MM.1S (cell line): ENCODE results near the gene BLOC1S2.

Source experiments
- DNase-seq: peaks from one replicate; pipeline ENCODE4 v3.0.0-alpha.2; 2015
- H2AFZ ChIP-seq: fragments of 300-600 bp; sonication (generic); 2 replicates; pipeline ENCODE4 v1.6.0; 2016; ENCODE audit warnings: antibody characterized with exemption, low read length
- H3F3A ChIP-seq: fragments of 300-600 bp; sonication (generic); 2 replicates; pipeline ENCODE4 v1.6.1; 2016; ENCODE audit warnings: mild to moderate bottlenecking, antibody characterized with exemption, low read length, moderate library complexity, mixed read lengths; ENCODE audit not compliant: insufficient read depth
- H3K27ac ChIP-seq: fragments of 300-600 bp; sonication (generic); 2 replicates; pipeline ENCODE4 v1.5.1; 2016; ENCODE audit warnings: mild to moderate bottlenecking, low read length
- H3K27me3 ChIP-seq: fragments of 300-600 bp; sonication (generic); replicated peaks from 2 replicates; pipeline ENCODE4 v1.6.0; 2016; ENCODE audit warnings: low read length; ENCODE audit not compliant: insufficient read depth
- H3K36me3 ChIP-seq: fragments of 300-600 bp; sonication (generic); replicated peaks from 2 replicates; pipeline ENCODE4 v1.6.1; 2016; ENCODE audit warnings: mild to moderate bottlenecking, low read length, mixed read lengths; ENCODE audit not compliant: insufficient read depth
- H3K4me1 ChIP-seq: fragments of 300-600 bp; sonication (generic); 2 replicates; pipeline ENCODE4 v1.6.1; 2016; ENCODE audit warnings: low read length, mixed read lengths
- H3K4me2 ChIP-seq: fragments of 300-600 bp; sonication (generic); 2 replicates; pipeline ENCODE4 v1.6.0; 2016; ENCODE audit warnings: low read depth, low read length
- H3K4me3 ChIP-seq: fragments of 300-600 bp; sonication (generic); 2 replicates; pipeline ENCODE4 v1.5.1; 2016; ENCODE audit warnings: low read length, mixed read lengths
- H3K79me2 ChIP-seq: fragments of 300-600 bp; sonication (generic); 2 replicates; pipeline ENCODE4 v1.6.1; 2016; ENCODE audit warnings: mixed run types, low read length, mixed read lengths
- H3K9ac ChIP-seq: fragments of 300-600 bp; sonication (generic); 2 replicates; pipeline ENCODE4 v1.6.1; 2016; ENCODE audit warnings: low read length, mixed read lengths
- H3K9me2 ChIP-seq: fragments of 300-600 bp; sonication (generic); replicated peaks from 2 replicates; pipeline ENCODE4 v1.6.1; 2016; ENCODE audit warnings: mild to moderate bottlenecking, low read length, mixed read lengths; ENCODE audit not compliant: insufficient read depth
- H3K9me3 ChIP-seq: fragments of 300-600 bp; sonication (generic); replicated peaks from 2 replicates; pipeline ENCODE4 v1.6.1; 2016; ENCODE audit warnings: mild to moderate bottlenecking, low read length, mixed read lengths; ENCODE audit not compliant: insufficient read depth
- H4K20me1 ChIP-seq: fragments of 300-600 bp; sonication (generic); 2 replicates; pipeline ENCODE4 v1.6.1; 2016; ENCODE audit warnings: mild to moderate bottlenecking, low read length, moderate library complexity, mixed read lengths; ENCODE audit not compliant: insufficient read depth
- CTCF ChIP-seq: fragments of 300-600 bp; sonication (generic); IDR thresholded peaks from 2 replicates; pipeline ENCODE4 v1.5.1; 2016; ENCODE audit warnings: antibody characterized with exemption, low read length, mixed read lengths
- EZH2 ChIP-seq: fragments of 300-600 bp; sonication (generic); optimal IDR thresholded peaks from 2 replicates; pipeline ENCODE3; 2017; ENCODE audit warnings: low read depth, mild to moderate bottlenecking, antibody characterized with exemption, low read length, mixed read lengths
- EZH2phosphoT487 ChIP-seq: fragments of 300-600 bp; sonication (generic); IDR thresholded peaks from 2 replicates; pipeline ENCODE4 v1.6.1; 2018; ENCODE audit warnings: antibody characterized with exemption, low read length

BLOC1S2 gene

GRCh38 chr10:100229819-100230422, 56.6 kb downstream of the BLOC1S2 start:
- Histone ChIP-seq H3K9me3 (no peaks in the 10 kb centered on the region), H2AFZ (peak overlapping the region; percentile 98), H3K79me2 (peaks cover 34% of the 10 kb centered on the region), H3K27ac (no peak overlapping the region; the same call in 1 of the 2 replicates), H3K9me2 (no peaks in the 10 kb centered on the region), H3K9ac (peak overlapping the region; percentile 81; the same call in 1 of the 2 replicates), H3K36me3 (no peaks in the 10 kb centered on the region; the same call in 1 of the 2 replicates), H3K4me3 (peak overlapping the region; percentile 96), H3K4me1 (no peaks in the 10 kb centered on the region), H3K4me2 (peak overlapping the region; percentile 72), H3K27me3 (no peaks in the 10 kb centered on the region), H3F3A (no peaks in the 10 kb centered on the region; the same call in 1 of the 2 replicates), H4K20me1 (no peaks in the 10 kb centered on the region)
- no peak for TF ChIP-seq EZH2phosphoT487
- TF ChIP-seq EZH2, result no peak
- TF ChIP-seq CTCF, result no peak
- no peak for DNase-seq

DNA sequence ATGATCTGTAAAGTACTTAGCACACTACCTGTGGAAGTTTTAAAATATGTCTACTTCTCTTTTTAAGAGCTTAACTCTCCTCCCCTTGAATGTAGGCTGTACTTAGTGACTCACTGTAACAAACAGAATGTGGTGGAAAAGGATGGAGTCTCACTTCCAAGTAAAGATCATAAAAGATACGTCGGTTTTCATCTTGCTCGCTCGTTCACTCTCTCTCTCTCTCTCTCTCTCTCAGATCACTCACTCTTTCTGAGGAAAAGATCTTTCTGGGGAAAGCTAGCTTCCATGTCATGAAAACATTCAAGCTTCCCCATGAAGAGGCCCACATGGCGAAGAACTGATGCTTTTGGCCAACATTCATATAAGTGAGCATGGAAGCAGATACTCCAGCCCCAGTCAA, 62.6 kb downstream of the BLOC1S2 start:
- Histone ChIP-seq H3K4me3 (no peak overlapping the region), H3K79me2 (peaks cover 29% of the 10 kb centered on the region), H3K9me2 (no peaks in the 10 kb centered on the region), H3K27ac (no peak overlapping the region), H3K9me3 (no peaks in the 10 kb centered on the region), H3K36me3 (no peaks in the 10 kb centered on the region; the same call in 1 of the 2 replicates), H3K4me1 (no peaks in the 10 kb centered on the region), H3K4me2 (no peak overlapping the region), H3K27me3 (no peaks in the 10 kb centered on the region), H3F3A (no peaks in the 10 kb centered on the region), H3K9ac (no peak overlapping the region), H2AFZ (no peak overlapping the region), H4K20me1 (no peaks in the 10 kb centered on the region)
- TF ChIP-seq CTCF, result no peak
- no peak for TF ChIP-seq EZH2
- TF ChIP-seq EZH2phosphoT487, result no peak
- DNase-seq, result no peak
